IMR-90 (cell line): ENCODE results near the gene PRICKLE2. TPM values are rescaled to one million over a fixed set of nuclear protein-coding genes. Genes with fewer than 3 reads are reported as not detected.

Source experiments
- ATAC-seq: fragments of 200-7000 bp; cut with Tn5 transposase; 2 replicates; pipeline ENCODE4 v1.9.1; 2020; ENCODE audit warnings: low read depth, mild to moderate bottlenecking, moderate library complexity
- BruUV-seq: library from RNA; stranded (reverse); fragments of 400-500 nt; replicated peaks from 2 replicates; lab custom pipeline; 2021; lab: Mats Ljungman, UMichigan
- CTCF ChIA-PET: fragments of 300-600 bp; formaldehyde crosslinking; extraction: SDS; loops from one replicate; lab custom pipeline; 2021; ENCODE audit warnings: antibody characterized with exemption; lab: Yijun Ruan, JAX
- POLR2A ChIA-PET: fragments of 300-600 bp; sonication (Branson Sonifier 250); formaldehyde crosslinking; loops from one replicate; lab custom pipeline; 2022; ENCODE audit warnings: antibody characterized with exemption; ENCODE audit not compliant: unreplicated experiment; lab: Charles Lee
- DNase-seq: peaks from one replicate; pipeline ENCODE4 v3.0.0; 2013
- H2AFZ ChIP-seq: replicated peaks from 2 replicates; pipeline ENCODE3; 2013; ENCODE audit warnings: low read length, mild to moderate bottlenecking; ENCODE audit not compliant: poor library complexity
- H2AK5ac ChIP-seq: 2 replicates; pipeline ENCODE4 v1.6.1; 2013; ENCODE audit warnings: low read depth, low read length, inconsistent platforms
- H2AK9ac ChIP-seq: replicated peaks from 2 replicates; pipeline ENCODE3; 2013; ENCODE audit warnings: mild to moderate bottlenecking, low read depth, low read length, moderate library complexity; ENCODE audit not compliant: poor library complexity
- H2BK120ac ChIP-seq: 2 replicates; pipeline ENCODE4 v1.6.1; 2013; ENCODE audit warnings: low read depth, low read length, inconsistent platforms
- H2BK15ac ChIP-seq: 3 replicates; pipeline ENCODE4 v1.6.1; 2013; ENCODE audit warnings: low read depth, low read length, inconsistent platforms
- H2BK20ac ChIP-seq: 2 replicates; pipeline ENCODE4 v1.6.1; 2013; ENCODE audit warnings: low read depth, mild to moderate bottlenecking, inconsistent platforms, low read length, moderate library complexity
- H2BK5ac ChIP-seq: 2 replicates; pipeline ENCODE4 v1.6.1; 2013; ENCODE audit warnings: mild to moderate bottlenecking, low read depth, low read length, inconsistent platforms; ENCODE audit not compliant: poor library complexity, severe bottlenecking
- H3K14ac ChIP-seq: replicated peaks from 2 replicates; pipeline ENCODE4 v1.6.1; 2013; ENCODE audit warnings: low read depth, low read length, inconsistent platforms
- H3K18ac ChIP-seq: 2 replicates; pipeline ENCODE4 v1.6.1; 2013; ENCODE audit warnings: low read depth, low read length, control low read depth
- H3K23ac ChIP-seq: 2 replicates; pipeline ENCODE4 v1.6.1; 2013; ENCODE audit warnings: low read depth, low read length, inconsistent platforms
- H3K27ac ChIP-seq: 2 replicates; pipeline ENCODE4 v1.5.1; 2013; ENCODE audit warnings: mild to moderate bottlenecking, control low read depth, low read length; ENCODE audit not compliant: insufficient read depth
- H3K27me3 ChIP-seq: 2 replicates; pipeline ENCODE4 v1.6.1; 2013; ENCODE audit warnings: low read length; ENCODE audit not compliant: control insufficient read depth, insufficient read depth
- H3K36me3 ChIP-seq: 2 replicates; pipeline ENCODE4 v1.6.1; 2013; ENCODE audit warnings: low read length, mixed read lengths; ENCODE audit not compliant: control insufficient read depth, insufficient read depth
- H3K4ac ChIP-seq: 2 replicates; pipeline ENCODE4 v1.6.1; 2013; ENCODE audit warnings: low read depth, low read length, inconsistent platforms
- H3K4me1 ChIP-seq: 2 replicates; pipeline ENCODE4 v1.6.1; 2013; ENCODE audit warnings: low read length, mixed read lengths; ENCODE audit not compliant: control insufficient read depth, insufficient read depth
- H3K4me2 ChIP-seq: 2 replicates; pipeline ENCODE4 v1.6.1; 2013; ENCODE audit warnings: low read depth, mild to moderate bottlenecking, control low read depth, low read length, moderate library complexity
- H3K4me3 ChIP-seq: 2 replicates; pipeline ENCODE4 v1.5.1; 2013; ENCODE audit warnings: low read depth, mild to moderate bottlenecking, control low read depth, low read length, moderate library complexity; ENCODE audit not compliant: insufficient read depth
- H3K56ac ChIP-seq: 2 replicates; pipeline ENCODE4 v1.6.1; 2013; ENCODE audit warnings: low read length, inconsistent platforms; ENCODE audit not compliant: insufficient read depth; ENCODE audit errors: extremely low read depth
- H3K79me1 ChIP-seq, 2 experiments: 2 replicates each; pipeline ENCODE4 v1.6.1; 2013; ENCODE audit warnings: low read length in 2 of 2, inconsistent platforms in 1 of 2, low read depth in 1 of 2
- H3K9ac ChIP-seq: 2 replicates; pipeline ENCODE4 v1.6.1; 2013; ENCODE audit warnings: low read depth, low read length, control low read depth
- H3K9me1 ChIP-seq: 2 replicates; pipeline ENCODE4 v1.6.1; 2013; ENCODE audit warnings: low read length, inconsistent platforms; ENCODE audit not compliant: insufficient read depth
- H3K9me3 ChIP-seq: 2 replicates; pipeline ENCODE4 v1.6.1; 2013; ENCODE audit warnings: low read length; ENCODE audit not compliant: control insufficient read depth, insufficient read depth
- H4K20me1 ChIP-seq: 2 replicates; pipeline ENCODE4 v1.6.1; 2013; ENCODE audit warnings: low read length, inconsistent platforms; ENCODE audit not compliant: insufficient read depth
- H4K5ac ChIP-seq: 2 replicates; pipeline ENCODE4 v1.6.1; 2013; ENCODE audit warnings: mild to moderate bottlenecking, low read depth, low read length, control low read depth
- H4K8ac ChIP-seq, 2 experiments: 2 replicates each; pipeline ENCODE4 v1.6.1; 2013; ENCODE audit warnings: low read depth in 2 of 2, low read length in 2 of 2, control low read depth in 1 of 2, inconsistent platforms in 1 of 2
- H4K91ac ChIP-seq: 2 replicates; pipeline ENCODE4 v1.6.1; 2013; ENCODE audit warnings: low read depth, low read length, inconsistent platforms; ENCODE audit not compliant: insufficient read depth
- BHLHE40 ChIP-seq: fragments of 150-350 bp; IDR thresholded peaks from 2 replicates; pipeline ENCODE4 v1.6.1; 2016; ENCODE audit warnings: mild to moderate bottlenecking, low read depth, low read length
- CHD1 ChIP-seq: IDR thresholded peaks from 2 replicates; pipeline ENCODE4 v1.6.1; 2012; ENCODE audit warnings: low read depth, low read length, improper control_type of control experiment
- FOS ChIP-seq: fragments of 150-350 bp; IDR thresholded peaks from 2 replicates; pipeline ENCODE4 v1.6.1; 2016; ENCODE audit warnings: low read depth, low read length
- MAFK ChIP-seq: IDR thresholded peaks from 2 replicates; pipeline ENCODE4 v1.6.1; 2012; ENCODE audit warnings: low read depth, low read length, improper control_type of control experiment
- MXI1 ChIP-seq: IDR thresholded peaks from 2 replicates; pipeline ENCODE4 v1.6.1; 2012; ENCODE audit warnings: low read depth, mild to moderate bottlenecking, low read length, moderate library complexity, borderline replicate concordance
- NFE2L2 ChIP-seq: fragments of 150-350 bp; IDR thresholded peaks from 2 replicates; pipeline ENCODE4 v1.6.1; 2016; ENCODE audit warnings: low read depth, mild to moderate bottlenecking, low read length
- RCOR1 ChIP-seq: IDR thresholded peaks from 2 replicates; pipeline ENCODE4 v1.6.1; 2012; ENCODE audit warnings: mild to moderate bottlenecking, low read length, improper control_type of control experiment; ENCODE audit not compliant: insufficient replicate concordance
- SMC3 ChIP-seq: fragments of 150-350 bp; IDR thresholded peaks from 2 replicates; pipeline ENCODE4 v1.6.1; 2016; ENCODE audit warnings: low read depth, mild to moderate bottlenecking, antibody characterized with exemption, low read length, moderate library complexity
- WGBS, 2 experiments: methylation state at CpG; one replicate each; pipeline versions ENCODE4 v1.1.5 to v1.1.7; 2013; ENCODE audit warnings: missing lambda C conversion rate in 2 of 2; ENCODE audit not compliant: insufficient read length in 1 of 2; ENCODE audit errors: extremely low coverage in 2 of 2; 5-methylcytosine and 5-hydroxymethylcytosine counted together
- dilution Hi-C: fragments of 300-500 bp; cut with HindIII; formaldehyde crosslinking; loops from one replicate; pipeline ENCODE4 v1.14.3; 2018; ENCODE audit warnings: low sequenced_read_pairs; ENCODE audit not compliant: unreplicated experiment
- in situ Hi-C: fragments of 300-500 bp; cut with MboI; formaldehyde crosslinking; loops from 3 replicates; pipeline ENCODE4 v1.14.3; 2019; ENCODE audit warnings: low sequenced_read_pairs, inconsistent platforms, mixed read lengths
- intact Hi-C: fragments of 100-400 bp; cut with micrococcal nuclease; formaldehyde crosslinking; loops from 2 replicates; pipeline ENCODE4 v1.10.0; 2022
- polyA plus RNA-seq, 3 experiments: library from polyadenylated mRNA; depleted of rRNA; stranded (reverse); fragments of >200 nt; gene quantifications; 2 replicates each; pipeline ENCODE4 v1.2.3, GENCODE V29; 2012; ENCODE audit warnings: low replicate concordance in 1 of 3
- total RNA-seq: library from RNA; depleted of rRNA; stranded (reverse); fragments of >200 nt; gene quantifications from 2 replicates; pipeline ENCODE4 v1.2.3, GENCODE V29; 2012
- TF ChIP-seq, protein P1 (sequence below): fragments of 150-350 bp; IDR thresholded peaks from 2 replicates; pipeline ENCODE4 v1.6.1; 2017; ENCODE audit warnings: mild to moderate bottlenecking, antibody characterized with exemption, low read length, low read depth
- TF ChIP-seq, protein P2 (sequence below): conservative IDR thresholded peaks from 2 replicates; pipeline ENCODE4 v1.5.1; 2012; ENCODE audit warnings: mild to moderate bottlenecking, low read depth, low read length, improper control_type of control experiment

Gene PRICKLE2
- total and polyA plus RNA-seq, 2 of the 4 experiments (the other 2 are of a cell fraction) = 4.1 to 14.2 TPM

DNA sequence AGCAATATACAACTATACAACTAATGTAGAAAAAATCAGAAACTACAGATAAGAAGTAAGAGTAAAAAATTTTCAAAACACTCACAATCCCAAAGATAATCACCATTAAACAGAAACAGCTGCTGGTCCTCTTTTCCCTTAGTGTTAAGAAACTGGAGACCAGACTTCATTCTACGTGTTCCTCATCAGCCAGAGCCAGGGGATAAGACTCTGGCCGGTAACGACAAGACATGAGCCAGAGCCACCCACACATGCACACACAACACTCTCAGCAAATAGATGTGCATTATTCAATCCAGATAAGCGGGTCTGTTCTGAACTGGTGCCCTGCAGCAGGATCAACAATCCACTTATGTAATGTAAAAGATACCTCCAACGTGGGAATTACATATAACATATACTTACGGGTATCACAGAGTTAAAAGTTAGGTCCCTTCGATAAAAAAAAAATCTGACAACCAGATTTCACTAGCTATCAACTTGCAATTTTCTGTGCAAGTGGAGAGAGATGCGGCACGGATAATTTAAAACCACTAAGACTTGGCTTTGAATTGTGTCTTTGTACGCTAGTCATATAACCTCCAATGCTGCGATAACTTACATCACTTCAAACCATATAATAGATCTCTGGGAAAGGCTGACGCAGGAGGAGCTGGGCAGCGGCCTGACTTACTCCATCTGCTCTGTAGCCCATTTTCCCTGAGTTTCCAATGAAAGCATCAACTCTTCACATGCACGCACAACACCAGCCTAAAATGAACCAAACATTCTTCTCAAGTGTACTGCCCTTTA, 17.8 kb downstream of the PRICKLE2 start:
- no peak for TF ChIP-seq CHD1
- no peak for TF ChIP-seq MAFK
- TF ChIP-seq MXI1 = no peak
- no peak for TF ChIP-seq BHLHE40
- TF ChIP-seq RCOR1 = no peak
- TF ChIP-seq, protein P1, sequence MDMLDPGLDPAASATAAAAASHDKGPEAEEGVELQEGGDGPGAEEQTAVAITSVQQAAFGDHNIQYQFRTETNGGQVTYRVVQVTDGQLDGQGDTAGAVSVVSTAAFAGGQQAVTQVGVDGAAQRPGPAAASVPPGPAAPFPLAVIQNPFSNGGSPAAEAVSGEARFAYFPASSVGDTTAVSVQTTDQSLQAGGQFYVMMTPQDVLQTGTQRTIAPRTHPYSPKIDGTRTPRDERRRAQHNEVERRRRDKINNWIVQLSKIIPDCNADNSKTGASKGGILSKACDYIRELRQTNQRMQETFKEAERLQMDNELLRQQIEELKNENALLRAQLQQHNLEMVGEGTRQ = no peak
- TF ChIP-seq NFE2L2 = no peak
- TF ChIP-seq SMC3 = 0 out of 2 replicates have a peak, but pooled peaks have one; percentile 20
- 0 out of 2 replicates have a peak, but pooled peaks have one; percentile 1 for TF ChIP-seq FOS
- TF ChIP-seq, protein P2, sequence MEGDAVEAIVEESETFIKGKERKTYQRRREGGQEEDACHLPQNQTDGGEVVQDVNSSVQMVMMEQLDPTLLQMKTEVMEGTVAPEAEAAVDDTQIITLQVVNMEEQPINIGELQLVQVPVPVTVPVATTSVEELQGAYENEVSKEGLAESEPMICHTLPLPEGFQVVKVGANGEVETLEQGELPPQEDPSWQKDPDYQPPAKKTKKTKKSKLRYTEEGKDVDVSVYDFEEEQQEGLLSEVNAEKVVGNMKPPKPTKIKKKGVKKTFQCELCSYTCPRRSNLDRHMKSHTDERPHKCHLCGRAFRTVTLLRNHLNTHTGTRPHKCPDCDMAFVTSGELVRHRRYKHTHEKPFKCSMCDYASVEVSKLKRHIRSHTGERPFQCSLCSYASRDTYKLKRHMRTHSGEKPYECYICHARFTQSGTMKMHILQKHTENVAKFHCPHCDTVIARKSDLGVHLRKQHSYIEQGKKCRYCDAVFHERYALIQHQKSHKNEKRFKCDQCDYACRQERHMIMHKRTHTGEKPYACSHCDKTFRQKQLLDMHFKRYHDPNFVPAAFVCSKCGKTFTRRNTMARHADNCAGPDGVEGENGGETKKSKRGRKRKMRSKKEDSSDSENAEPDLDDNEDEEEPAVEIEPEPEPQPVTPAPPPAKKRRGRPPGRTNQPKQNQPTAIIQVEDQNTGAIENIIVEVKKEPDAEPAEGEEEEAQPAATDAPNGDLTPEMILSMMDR = no peak
- Histone ChIP-seq H3K9me3 (no peaks in the 10 kb centered on the region), H3K18ac (no peak overlapping the region), H3K4ac (peak overlapping the region; percentile 21; the same call in 1 of the 2 replicates), H2BK120ac (0 out of 2 replicates have a peak overlapping the region, but pooled peaks have one; percentile 9), H4K91ac (no peak overlapping the region), H4K8ac (no peak overlapping the region; a peak in 1 of 4 replicates), H3K36me3 (peaks cover 2% of the 10 kb centered on the region; the same call in 1 of the 2 replicates), H3K56ac (no peak overlapping the region), H4K5ac (no peak overlapping the region), H2AK5ac (0 out of 2 replicates have a peak overlapping the region, but pooled peaks have one; percentile 3), H3K4me1 (peaks cover 27% of the 10 kb centered on the region), H3K27ac (peak overlapping the region; percentile 7; the same call in 1 of the 2 replicates), H3K14ac (no peak overlapping the region), H2BK5ac (peak overlapping the region; percentile 40), H2AFZ (no peak overlapping the region), H3K79me1 (peaks cover 65 to 84% of the 10 kb centered on the region in 2 experiments), H3K9ac (no peak overlapping the region), H2BK20ac (no peak overlapping the region), H3K4me2 (peak overlapping the region; percentile 33; the same call in 1 of the 2 replicates), H3K23ac (peak overlapping the region; percentile 46; the same call in 1 of the 2 replicates), H2BK15ac (no peak overlapping the region), H3K4me3 (no peak overlapping the region), H3K27me3 (no peaks in the 10 kb centered on the region), H3K9me1 (peaks cover 47% of the 10 kb centered on the region), H4K20me1 (peaks cover 65% of the 10 kb centered on the region), H2AK9ac (no peak overlapping the region)
- peak; percentile 70 for ATAC-seq
- in situ Hi-C loops (loop anchor here (25.0 kb wide), 1 partner anchor 170 kb away; no protein-coding TSS in a partner anchor), intact Hi-C loops (no loop called here), dilution Hi-C loops (no loop called here)
- WGBS, 2 experiments = no CpG with 5 or more reads among the region's 14 CpGs
- no TSS peak for BruUV-seq
- DNase-seq = peak; percentile 85
- CTCF ChIA-PET = interaction anchor here (0.9 to 1.0 kb wide), 2 partner anchors 17 to 38 kb away, joined by 3 read pairs; no protein-coding TSS in a partner anchor
- POLR2A ChIA-PET = no interaction called here
